ENCODE measurements around the gene ZSWIM7. TPM values are rescaled to one million over a fixed set of nuclear protein-coding genes. Genes with fewer than 3 reads are reported as not detected.

Gene ZSWIM7
- total and polyA plus RNA-seq, 11 donors = 15.3 to 47.3 (median 32.6) TPM

DNA sequence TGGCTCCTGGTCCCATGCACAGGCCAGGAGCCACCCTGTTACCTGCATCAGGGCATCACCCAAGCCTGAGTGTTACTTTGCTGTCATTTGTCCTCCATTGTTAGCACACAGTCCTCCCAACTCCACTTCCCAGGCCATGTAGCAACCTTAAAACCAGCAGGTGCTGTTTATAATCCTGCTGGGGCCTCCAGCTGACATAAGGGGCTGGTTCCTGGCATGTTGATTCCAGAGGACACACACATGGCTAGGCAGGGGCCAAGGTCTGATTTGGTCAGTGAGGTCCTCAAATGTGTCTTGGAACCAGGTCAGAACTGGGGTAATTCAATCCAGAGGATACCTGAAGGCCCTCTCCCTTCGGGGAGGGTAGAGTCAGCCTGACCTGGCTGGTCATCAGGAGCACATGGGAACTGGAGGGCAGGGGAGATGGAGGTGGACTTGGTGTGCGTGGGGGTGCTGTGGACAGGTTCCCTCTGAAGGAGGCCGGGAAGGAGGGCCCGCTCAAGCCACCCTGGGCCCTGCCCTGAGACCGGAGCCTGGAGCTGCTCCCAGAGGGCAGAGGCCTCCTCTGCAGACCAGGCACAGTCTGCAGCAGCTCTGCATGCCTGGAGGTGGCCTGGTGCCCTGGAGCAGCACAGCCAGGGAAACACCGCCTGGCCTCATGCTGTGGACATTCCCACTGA, 48.0 kb downstream of the ZSWIM7 start:
- 93 to 97% (median 95%) methylated on average over 6 of the region's 6 CpGs for WGBS, 4 donors
- no peak for DNase-seq
- intact Hi-C loops (cut with DNase I) = no loop called here

GRCh38 chr17:15947976-15948752, 51.3 kb downstream of the ZSWIM7 start:
- intact Hi-C loops (cut with DNase I) = loop anchor here in 4 of 10 donors (5.0 kb wide), 1 partner anchor 49 kb away; the partner anchor contains the start of genes TTC19 (in 4 of the 4) and ZSWIM7 (in 4 of the 4)
- TF ChIP-seq, protein P1, sequence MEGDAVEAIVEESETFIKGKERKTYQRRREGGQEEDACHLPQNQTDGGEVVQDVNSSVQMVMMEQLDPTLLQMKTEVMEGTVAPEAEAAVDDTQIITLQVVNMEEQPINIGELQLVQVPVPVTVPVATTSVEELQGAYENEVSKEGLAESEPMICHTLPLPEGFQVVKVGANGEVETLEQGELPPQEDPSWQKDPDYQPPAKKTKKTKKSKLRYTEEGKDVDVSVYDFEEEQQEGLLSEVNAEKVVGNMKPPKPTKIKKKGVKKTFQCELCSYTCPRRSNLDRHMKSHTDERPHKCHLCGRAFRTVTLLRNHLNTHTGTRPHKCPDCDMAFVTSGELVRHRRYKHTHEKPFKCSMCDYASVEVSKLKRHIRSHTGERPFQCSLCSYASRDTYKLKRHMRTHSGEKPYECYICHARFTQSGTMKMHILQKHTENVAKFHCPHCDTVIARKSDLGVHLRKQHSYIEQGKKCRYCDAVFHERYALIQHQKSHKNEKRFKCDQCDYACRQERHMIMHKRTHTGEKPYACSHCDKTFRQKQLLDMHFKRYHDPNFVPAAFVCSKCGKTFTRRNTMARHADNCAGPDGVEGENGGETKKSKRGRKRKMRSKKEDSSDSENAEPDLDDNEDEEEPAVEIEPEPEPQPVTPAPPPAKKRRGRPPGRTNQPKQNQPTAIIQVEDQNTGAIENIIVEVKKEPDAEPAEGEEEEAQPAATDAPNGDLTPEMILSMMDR (IDR thresholded peaks at IDR 0.05) = no peak
- TF ChIP-seq POLR2A (IDR thresholded peaks at IDR 0.05) = no peak
- peaks cover 0 to 15% (median 0%) of the 10 kb centered on the region in 9 donors for H3K27me3 ChIP-seq
- no peaks in the 10 kb centered on the region for H3K36me3 ChIP-seq
- WGBS, 4 donors = 81 to 92% (median 88%) methylated on average over 8 to 16 of the region's 16 CpGs
- peaks cover 0 to 39% (median 13%) of the 10 kb centered on the region in 12 donors for H3K4me1 ChIP-seq
- ATAC-seq (no peak), DNase-seq (no peak)
- H3K27ac ChIP-seq = peak overlapping the region in 1 of 12 donors; percentile 52
- no peaks in the 10 kb centered on the region for H3K9me3 ChIP-seq
- H3K4me3 ChIP-seq = peak overlapping the region in 2 of 12 donors; percentile 21 to 71

More for the DNA sequence above, 48.0 kb downstream of the ZSWIM7 start:
- no peaks in the 10 kb centered on the region for H3K27me3 ChIP-seq
- ATAC-seq = no peak
- TF ChIP-seq, protein P1 (IDR thresholded peaks at IDR 0.05) = no peak
- no peak for TF ChIP-seq POLR2A (IDR thresholded peaks at IDR 0.05)
- H3K4me1 ChIP-seq = peaks cover 0 to 30% (median 0%) of the 10 kb centered on the region in 12 donors
- H3K4me3 ChIP-seq = no peak overlapping the region
- H3K27ac ChIP-seq = no peak overlapping the region
- H3K36me3 ChIP-seq = no peaks in the 10 kb centered on the region
- H3K9me3 ChIP-seq = no peaks in the 10 kb centered on the region

- peak overlapping the region in 6 of 12 donors; percentile 21 to 71 (median 61) for H3K4me3 ChIP-seq
- 80 to 93% (median 83%) methylated on average over 3 of the region's 3 CpGs for whole genome bisulfite sequencing, 4 donors
- peaks cover 0 to 48% (median 13%) of the 10 kb centered on the region in 12 donors for H3K4me1 ChIP-seq
- H3K27me3 ChIP-seq = peaks cover 0 to 15% (median 0%) of the 10 kb centered on the region in 9 donors
- peak overlapping the region in 6 of 12 donors; percentile 28 to 72 (median 41) for H3K27ac ChIP-seq
- DNase-seq (no peak), ATAC-seq (peak in 1 of 4 donors; percentile 15)
- no peak for TF ChIP-seq POLR2A (IDR thresholded peaks at IDR 0.05)
- TF ChIP-seq, protein P1 (IDR thresholded peaks at IDR 0.05) = no peak
- no peaks in the 10 kb centered on the region for H3K36me3 ChIP-seq
- intact Hi-C loops (cut with DNase I) = loop anchor here in 4 of 10 donors (5.0 kb wide), 1 partner anchor 50 kb away; the partner anchor contains the start of genes TTC19 (in 4 of the 4) and ZSWIM7 (in 4 of the 4)
- H3K9me3 ChIP-seq = no peaks in the 10 kb centered on the region
Observed at GRCh38 chr17:15947271-15947670, 52.2 kb downstream of the ZSWIM7 start.

All from heart left ventricle (tissue), 16 donors.